ENCODE results near the gene ADD1.

DNA sequence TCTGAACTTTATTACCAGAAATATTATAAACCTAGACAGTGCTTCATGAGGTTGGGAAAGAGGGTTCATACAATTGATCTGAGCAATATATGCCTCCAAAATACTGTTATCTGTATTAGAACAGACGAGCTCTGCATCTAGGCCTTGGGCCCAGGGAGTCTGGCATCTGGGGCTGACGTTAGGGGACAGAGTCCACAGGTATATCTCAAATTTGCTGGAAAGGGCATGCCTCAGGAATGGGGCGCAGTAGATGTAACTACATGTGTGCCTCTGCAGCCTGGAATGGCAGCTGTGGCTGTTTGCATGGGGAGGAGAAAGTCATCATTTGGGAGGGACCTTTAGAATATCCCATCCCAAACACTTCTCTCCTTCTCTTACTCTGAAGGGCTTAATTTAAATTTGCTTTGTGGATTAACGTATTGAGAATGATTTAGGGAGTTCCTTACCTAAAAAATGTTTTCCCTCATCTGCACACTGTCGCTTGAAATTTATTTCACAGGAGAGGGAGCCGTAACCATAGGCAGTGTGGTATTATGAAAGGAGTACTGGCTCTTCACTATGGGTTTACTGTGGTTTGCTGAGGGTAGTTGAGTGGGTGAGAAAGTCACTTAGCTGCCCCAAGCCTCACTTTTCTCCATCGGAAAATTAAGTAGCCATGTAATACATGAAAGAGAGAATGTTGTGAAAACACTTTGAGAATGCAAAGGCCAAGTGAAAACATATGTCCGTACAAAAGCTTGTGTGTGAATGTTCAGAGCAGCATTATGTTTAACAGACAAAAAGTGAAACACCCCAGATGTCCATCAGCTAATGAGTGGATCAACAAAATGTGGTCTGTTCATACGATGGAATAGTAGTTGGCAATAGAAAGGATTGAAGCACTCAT lies 5.9 kb downstream of the ADD1 start:
- TF ChIP-seq, protein P1, sequence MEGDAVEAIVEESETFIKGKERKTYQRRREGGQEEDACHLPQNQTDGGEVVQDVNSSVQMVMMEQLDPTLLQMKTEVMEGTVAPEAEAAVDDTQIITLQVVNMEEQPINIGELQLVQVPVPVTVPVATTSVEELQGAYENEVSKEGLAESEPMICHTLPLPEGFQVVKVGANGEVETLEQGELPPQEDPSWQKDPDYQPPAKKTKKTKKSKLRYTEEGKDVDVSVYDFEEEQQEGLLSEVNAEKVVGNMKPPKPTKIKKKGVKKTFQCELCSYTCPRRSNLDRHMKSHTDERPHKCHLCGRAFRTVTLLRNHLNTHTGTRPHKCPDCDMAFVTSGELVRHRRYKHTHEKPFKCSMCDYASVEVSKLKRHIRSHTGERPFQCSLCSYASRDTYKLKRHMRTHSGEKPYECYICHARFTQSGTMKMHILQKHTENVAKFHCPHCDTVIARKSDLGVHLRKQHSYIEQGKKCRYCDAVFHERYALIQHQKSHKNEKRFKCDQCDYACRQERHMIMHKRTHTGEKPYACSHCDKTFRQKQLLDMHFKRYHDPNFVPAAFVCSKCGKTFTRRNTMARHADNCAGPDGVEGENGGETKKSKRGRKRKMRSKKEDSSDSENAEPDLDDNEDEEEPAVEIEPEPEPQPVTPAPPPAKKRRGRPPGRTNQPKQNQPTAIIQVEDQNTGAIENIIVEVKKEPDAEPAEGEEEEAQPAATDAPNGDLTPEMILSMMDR (IDR thresholded peaks at IDR 0.05): no peak
- no peak for TF ChIP-seq POLR2A (IDR thresholded peaks at IDR 0.05)

All from heart left ventricle (tissue), 13 donors.